ENCODE measurements around the gene TM4SF4. TPM values are rescaled to one million over a fixed set of nuclear protein-coding genes. Genes with fewer than 3 reads are reported as not detected.

Gene TM4SF4
- total RNA-seq, 4 donors from 2014 or later = 5.6 TPM; not detected in 3

DNA sequence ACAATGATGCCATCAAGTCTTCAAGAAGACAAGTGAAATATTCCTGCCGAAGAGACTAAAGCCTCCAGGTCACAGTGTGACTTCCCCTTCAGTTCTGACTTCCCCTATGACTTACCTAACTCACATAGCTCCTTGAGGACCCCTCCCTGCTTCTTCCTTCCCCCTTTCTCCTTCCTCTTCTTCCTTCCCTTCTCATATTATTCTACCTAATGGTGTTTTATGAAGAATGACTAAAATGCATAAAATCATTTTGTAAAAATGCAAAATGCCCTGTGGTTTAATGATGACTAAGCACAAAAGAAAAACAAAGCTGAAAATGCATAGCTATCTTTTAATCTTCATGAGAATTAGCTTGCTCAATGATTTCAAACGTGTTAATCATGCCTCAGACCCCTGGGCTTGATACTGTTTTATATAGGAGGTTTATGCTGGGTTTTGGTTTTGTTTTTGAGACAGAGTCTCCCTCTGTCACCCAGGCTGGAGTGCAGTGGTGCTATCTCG lies 26.1 kb upstream of the TM4SF4 start:
- Histone ChIP-seq H3K4me3 (no peak overlapping the region), H3K4me1 (no peaks in the 10 kb centered on the region), H3K27me3 (no peaks in the 10 kb centered on the region), H3K9me3 (no peaks in the 10 kb centered on the region), H3K27ac (peak overlapping the region in 1 of 2 donors; percentile 65), H3K36me3 (no peaks in the 10 kb centered on the region)
- DNase-seq = no peak
- intact Hi-C loops (cut with DNase I; ENCODE audit: low total_unique reads) = no loop called here
- TF ChIP-seq POLR2A (IDR thresholded peaks at IDR 0.05) = no peak
- TF ChIP-seq, protein P1, sequence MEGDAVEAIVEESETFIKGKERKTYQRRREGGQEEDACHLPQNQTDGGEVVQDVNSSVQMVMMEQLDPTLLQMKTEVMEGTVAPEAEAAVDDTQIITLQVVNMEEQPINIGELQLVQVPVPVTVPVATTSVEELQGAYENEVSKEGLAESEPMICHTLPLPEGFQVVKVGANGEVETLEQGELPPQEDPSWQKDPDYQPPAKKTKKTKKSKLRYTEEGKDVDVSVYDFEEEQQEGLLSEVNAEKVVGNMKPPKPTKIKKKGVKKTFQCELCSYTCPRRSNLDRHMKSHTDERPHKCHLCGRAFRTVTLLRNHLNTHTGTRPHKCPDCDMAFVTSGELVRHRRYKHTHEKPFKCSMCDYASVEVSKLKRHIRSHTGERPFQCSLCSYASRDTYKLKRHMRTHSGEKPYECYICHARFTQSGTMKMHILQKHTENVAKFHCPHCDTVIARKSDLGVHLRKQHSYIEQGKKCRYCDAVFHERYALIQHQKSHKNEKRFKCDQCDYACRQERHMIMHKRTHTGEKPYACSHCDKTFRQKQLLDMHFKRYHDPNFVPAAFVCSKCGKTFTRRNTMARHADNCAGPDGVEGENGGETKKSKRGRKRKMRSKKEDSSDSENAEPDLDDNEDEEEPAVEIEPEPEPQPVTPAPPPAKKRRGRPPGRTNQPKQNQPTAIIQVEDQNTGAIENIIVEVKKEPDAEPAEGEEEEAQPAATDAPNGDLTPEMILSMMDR (IDR thresholded peaks at IDR 0.05) = no peak

- no peak for DNase-seq
- no peaks in the 10 kb centered on the region for H3K36me3 ChIP-seq
- H3K27me3 ChIP-seq = no peaks in the 10 kb centered on the region
- H3K9me3 ChIP-seq = no peaks in the 10 kb centered on the region
- H3K4me3 ChIP-seq = no peak overlapping the region
- H3K4me1 ChIP-seq = no peaks in the 10 kb centered on the region
- H3K27ac ChIP-seq = peak overlapping the region; percentile 36 to 65
- TF ChIP-seq, protein P1 (IDR thresholded peaks at IDR 0.05) = no peak
- TF ChIP-seq POLR2A (IDR thresholded peaks at IDR 0.05) = no peak
- intact Hi-C loops (cut with DNase I; ENCODE audit: low total_unique reads) = no loop called here
Measured at GRCh38 chr3:149449182-149449581, 25.3 kb upstream of the TM4SF4 start.

GRCh38 chr3:149449799-149450198 lies 24.7 kb upstream of the TM4SF4 start:
- H3K4me3 ChIP-seq = no peak overlapping the region
- no peaks in the 10 kb centered on the region for H3K9me3 ChIP-seq
- intact Hi-C loops (cut with DNase I; ENCODE audit: low total_unique reads) = no loop called here
- no peaks in the 10 kb centered on the region for H3K4me1 ChIP-seq
- no peak for TF ChIP-seq POLR2A (IDR thresholded peaks at IDR 0.05)
- TF ChIP-seq, protein P1 (IDR thresholded peaks at IDR 0.05) = no peak
- no peaks in the 10 kb centered on the region for H3K27me3 ChIP-seq
- no peak for DNase-seq
- no peaks in the 10 kb centered on the region for H3K36me3 ChIP-seq
- peak overlapping the region; percentile 36 to 65 for H3K27ac ChIP-seq

DNA sequence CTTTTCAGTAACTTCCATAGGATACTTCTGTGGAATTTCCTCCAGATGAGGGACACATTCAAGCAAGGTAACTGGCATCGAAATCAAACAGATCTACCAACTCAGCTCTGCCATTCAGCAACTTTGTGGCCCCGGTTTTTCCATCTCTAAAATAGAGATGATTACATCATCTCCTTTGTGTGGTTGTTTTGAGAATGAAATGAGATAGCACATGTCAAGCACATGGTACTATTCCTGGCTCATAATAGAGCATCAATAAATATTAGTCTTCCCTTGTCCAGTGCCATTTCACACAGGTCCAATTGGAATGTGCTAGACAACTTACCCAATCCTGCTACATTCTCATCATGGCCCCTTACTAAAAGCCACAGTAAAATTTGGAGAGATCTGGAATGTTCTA lies 24.2 kb upstream of the TM4SF4 start:
- intact Hi-C loops (cut with DNase I; ENCODE audit: low total_unique reads) = no loop called here

GRCh38 chr3:149452036-149452435 lies 22.5 kb upstream of the TM4SF4 start:
- intact Hi-C loops (cut with DNase I; ENCODE audit: low total_unique reads) = no loop called here
- no peak for DNase-seq

More for the DNA sequence above, 24.2 kb upstream of the TM4SF4 start:
- DNase-seq = no peak
- Histone ChIP-seq H3K27me3 (no peaks in the 10 kb centered on the region), H3K9me3 (no peaks in the 10 kb centered on the region), H3K36me3 (no peaks in the 10 kb centered on the region), H3K27ac (peak overlapping the region; percentile 36 to 65), H3K4me1 (no peaks in the 10 kb centered on the region), H3K4me3 (no peak overlapping the region)
- no peak for TF ChIP-seq POLR2A (IDR thresholded peaks at IDR 0.05)
- TF ChIP-seq, protein P1 (IDR thresholded peaks at IDR 0.05) = no peak

More at GRCh38 chr3:149452036-149452435, 22.5 kb upstream of the TM4SF4 start:
- no peaks in the 10 kb centered on the region for H3K27me3 ChIP-seq
- no peaks in the 10 kb centered on the region for H3K9me3 ChIP-seq
- no peak overlapping the region for H3K27ac ChIP-seq
- H3K36me3 ChIP-seq = no peaks in the 10 kb centered on the region
- TF ChIP-seq, protein P1 (IDR thresholded peaks at IDR 0.05) = no peak
- TF ChIP-seq POLR2A (IDR thresholded peaks at IDR 0.05) = no peak
- H3K4me3 ChIP-seq = no peak overlapping the region
- H3K4me1 ChIP-seq = no peaks in the 10 kb centered on the region
